ENCODE results near the gene PRDM12.

Gene PRDM12

DNA sequence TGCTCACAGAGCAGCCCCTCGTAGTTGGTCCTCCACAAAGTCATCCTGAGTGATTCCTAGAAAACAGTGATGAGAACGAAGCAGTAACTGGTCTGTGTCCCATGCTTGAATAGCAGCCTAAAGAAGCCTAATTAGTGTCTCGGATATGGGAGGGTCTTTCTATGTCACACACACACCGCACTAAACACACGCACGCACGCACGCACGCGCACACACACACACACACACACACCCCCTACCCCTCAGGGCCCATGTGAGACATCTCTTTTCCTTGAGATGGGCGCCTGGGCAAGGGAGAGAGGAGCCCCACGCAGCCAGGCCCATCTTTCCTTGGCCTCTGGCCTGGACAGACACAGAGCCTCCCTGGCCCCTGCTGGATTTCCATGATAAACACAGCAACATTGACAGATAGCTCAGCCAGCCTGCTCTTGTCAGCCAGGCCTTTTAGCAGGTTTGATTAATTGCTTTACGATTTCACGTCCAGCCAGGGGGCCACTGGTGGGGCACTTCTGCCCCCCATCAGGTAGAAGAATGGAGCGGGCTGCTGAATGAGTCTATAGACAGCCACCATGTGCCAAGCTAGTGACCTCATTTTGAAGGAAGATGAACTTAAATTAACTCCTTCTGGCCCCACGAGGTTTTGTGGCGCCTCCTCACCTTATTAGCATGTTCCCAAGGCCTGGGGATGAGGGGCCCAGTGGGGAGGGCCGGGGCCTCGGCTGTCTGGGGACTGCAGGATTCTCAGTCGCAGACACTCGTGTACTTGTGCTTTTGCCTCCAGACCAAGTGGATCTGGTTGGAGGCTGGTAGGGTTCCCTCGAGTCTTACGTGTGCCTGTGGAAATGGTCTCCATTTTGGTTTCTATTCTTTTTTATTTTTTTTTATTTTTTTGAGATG lies 36.2 kb upstream of the PRDM12 start:
- no peak for DNase-seq (ENCODE audit: low read depth)
- TF ChIP-seq, protein P1, sequence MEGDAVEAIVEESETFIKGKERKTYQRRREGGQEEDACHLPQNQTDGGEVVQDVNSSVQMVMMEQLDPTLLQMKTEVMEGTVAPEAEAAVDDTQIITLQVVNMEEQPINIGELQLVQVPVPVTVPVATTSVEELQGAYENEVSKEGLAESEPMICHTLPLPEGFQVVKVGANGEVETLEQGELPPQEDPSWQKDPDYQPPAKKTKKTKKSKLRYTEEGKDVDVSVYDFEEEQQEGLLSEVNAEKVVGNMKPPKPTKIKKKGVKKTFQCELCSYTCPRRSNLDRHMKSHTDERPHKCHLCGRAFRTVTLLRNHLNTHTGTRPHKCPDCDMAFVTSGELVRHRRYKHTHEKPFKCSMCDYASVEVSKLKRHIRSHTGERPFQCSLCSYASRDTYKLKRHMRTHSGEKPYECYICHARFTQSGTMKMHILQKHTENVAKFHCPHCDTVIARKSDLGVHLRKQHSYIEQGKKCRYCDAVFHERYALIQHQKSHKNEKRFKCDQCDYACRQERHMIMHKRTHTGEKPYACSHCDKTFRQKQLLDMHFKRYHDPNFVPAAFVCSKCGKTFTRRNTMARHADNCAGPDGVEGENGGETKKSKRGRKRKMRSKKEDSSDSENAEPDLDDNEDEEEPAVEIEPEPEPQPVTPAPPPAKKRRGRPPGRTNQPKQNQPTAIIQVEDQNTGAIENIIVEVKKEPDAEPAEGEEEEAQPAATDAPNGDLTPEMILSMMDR (IDR thresholded peaks at IDR 0.05; ENCODE audit: insufficient read depth, low read depth, low read length, missing control alignments) = no peak
- H3K4me3 ChIP-seq (ENCODE audit: low read depth, low read length) = no peak overlapping the region

DNA sequence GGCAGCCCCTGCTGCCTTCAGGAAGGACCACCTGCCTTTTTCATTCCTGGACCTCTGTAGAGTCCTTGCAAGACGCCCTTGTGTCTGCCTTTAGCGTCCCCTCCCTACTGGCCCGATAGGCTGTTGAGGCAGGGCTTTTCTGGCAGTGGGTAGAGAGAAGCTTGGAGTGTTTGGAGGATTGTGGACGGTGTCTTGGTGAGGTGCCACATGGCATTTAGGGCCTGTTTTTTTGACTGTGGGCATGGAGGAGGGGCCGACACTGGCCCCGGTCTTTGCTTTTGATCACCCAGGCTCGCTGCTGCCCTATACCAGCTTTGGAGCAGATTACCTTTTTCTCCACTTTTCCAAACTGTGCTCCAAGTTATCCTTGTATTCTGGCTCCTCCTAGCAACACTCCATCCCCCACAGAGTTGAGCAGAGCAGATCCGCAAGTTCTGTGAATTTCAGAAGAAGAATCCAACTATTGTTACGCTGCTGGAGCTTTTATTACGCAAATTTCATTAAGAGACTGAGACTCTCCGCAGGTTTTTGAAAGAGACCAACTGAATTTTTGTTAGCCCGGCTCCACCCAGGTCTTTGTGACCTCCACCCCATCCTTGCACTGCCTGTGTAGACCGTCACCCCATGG lies 34.8 kb upstream of the PRDM12 start:
- TF ChIP-seq, protein P1 (IDR thresholded peaks at IDR 0.05; ENCODE audit: insufficient read depth, low read depth, low read length, missing control alignments) = no peak
- DNase-seq (ENCODE audit: low read depth) = no peak
- H3K4me3 ChIP-seq (ENCODE audit: low read depth, low read length) = no peak overlapping the region

DNA sequence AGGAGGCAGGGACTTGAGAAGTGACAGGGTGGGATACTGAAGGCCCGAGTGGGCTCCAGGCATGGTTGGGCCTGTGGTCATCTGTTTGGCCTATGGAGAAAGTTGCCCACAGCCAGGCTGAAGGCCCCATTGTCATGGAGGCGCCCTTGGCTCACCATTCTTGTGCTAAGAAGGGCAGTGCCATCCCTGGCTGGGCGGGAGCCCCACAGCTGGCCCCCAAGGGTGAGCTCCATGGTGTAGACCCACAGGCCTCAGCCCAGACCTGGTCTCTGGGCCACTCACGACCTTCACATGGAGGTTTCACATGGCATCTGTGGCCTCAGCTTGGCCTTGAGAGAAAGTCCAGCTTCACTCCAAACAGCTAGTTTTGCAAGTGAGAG lies 34.3 kb upstream of the PRDM12 start:
- TF ChIP-seq, protein P1 (IDR thresholded peaks at IDR 0.05; ENCODE audit: insufficient read depth, low read depth, low read length, missing control alignments) = no peak
- no peak overlapping the region for H3K4me3 ChIP-seq (ENCODE audit: low read depth, low read length)
- DNase-seq (ENCODE audit: low read depth) = no peak

DNA sequence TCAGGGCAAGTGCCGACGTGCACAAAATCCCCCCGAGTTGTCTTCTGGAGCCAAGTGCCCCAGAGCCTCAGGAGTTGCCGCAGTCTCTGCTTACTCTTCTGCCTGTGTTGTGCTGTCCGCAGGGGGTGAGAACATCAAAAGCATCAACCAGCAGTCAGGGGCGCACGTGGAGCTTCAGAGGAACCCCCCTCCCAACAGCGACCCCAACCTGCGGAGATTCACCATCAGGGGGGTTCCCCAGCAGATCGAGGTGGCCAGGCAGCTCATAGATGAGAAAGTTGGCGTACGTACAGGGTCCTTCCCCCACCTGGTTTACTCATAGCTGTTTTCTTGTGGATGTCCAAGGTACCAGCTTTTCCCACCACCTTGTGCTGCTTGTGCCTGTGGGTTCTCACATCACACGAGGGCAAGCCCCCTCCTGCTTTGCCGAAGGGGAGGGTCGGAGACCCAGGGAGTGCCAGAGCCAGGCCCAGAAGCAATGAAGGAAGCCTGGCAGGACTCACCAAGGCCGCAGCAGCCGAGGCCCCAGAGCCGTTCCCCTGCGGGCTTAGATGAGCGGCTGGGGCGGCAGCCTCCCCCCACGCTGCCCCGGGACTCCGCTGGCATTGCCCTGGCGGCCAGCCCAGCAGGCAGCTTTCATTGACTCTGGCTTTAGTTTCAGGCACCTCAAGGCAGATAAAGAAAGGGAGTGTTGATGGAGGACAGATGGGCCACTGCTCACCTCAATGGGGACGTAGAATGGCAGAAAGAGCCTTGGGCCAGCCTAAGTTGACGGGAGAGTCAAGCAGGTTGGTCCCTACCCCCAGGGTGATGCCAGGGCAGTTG lies 33.7 kb upstream of the PRDM12 start:
- TF ChIP-seq, protein P1 (IDR thresholded peaks at IDR 0.05; ENCODE audit: insufficient read depth, low read depth, low read length, missing control alignments) = no peak
- no peak overlapping the region for H3K4me3 ChIP-seq (ENCODE audit: low read depth, low read length)
- DNase-seq (ENCODE audit: low read depth) = no peak

DNA sequence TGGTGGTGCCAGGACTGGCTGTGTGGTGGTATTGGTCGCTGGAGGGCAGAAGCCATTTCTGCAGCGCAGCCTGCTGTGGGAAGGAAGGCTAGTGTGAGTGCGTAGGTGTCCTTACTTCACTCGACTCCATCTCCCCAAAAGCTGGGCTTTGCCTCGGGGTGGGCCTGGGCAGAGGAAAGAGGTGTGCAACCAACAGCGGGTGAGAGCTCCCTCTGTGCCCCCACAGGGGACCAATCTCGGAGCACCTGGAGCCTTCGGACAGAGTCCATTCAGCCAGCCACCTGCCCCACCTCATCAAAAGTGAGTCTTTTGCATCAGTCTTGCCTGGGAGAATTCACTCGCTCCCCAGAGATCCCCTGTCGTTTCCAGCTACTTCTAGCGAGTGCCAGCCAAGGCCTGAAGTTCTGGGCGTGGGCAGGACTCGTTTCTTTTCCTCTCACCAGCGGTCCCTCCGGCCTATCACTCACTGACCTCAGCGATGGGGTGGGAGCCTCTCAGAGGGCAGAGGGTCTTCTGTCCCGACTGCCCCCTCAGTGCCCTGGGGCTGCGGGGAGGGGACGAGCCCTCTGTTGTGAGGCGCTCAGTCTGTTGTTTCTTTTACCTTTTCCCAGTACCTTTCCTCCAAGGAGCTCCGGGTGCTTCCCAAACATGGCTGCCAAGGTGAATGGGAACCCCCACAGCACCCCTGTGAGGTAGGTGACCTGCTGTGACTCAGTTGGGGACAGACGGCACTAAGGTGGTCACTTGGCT lies 32.9 kb upstream of the PRDM12 start:
- H3K4me3 ChIP-seq (ENCODE audit: low read depth, low read length) = no peak overlapping the region
- TF ChIP-seq, protein P1 (IDR thresholded peaks at IDR 0.05; ENCODE audit: insufficient read depth, low read depth, low read length, missing control alignments) = no peak
- DNase-seq (ENCODE audit: low read depth) = no peak

DNA sequence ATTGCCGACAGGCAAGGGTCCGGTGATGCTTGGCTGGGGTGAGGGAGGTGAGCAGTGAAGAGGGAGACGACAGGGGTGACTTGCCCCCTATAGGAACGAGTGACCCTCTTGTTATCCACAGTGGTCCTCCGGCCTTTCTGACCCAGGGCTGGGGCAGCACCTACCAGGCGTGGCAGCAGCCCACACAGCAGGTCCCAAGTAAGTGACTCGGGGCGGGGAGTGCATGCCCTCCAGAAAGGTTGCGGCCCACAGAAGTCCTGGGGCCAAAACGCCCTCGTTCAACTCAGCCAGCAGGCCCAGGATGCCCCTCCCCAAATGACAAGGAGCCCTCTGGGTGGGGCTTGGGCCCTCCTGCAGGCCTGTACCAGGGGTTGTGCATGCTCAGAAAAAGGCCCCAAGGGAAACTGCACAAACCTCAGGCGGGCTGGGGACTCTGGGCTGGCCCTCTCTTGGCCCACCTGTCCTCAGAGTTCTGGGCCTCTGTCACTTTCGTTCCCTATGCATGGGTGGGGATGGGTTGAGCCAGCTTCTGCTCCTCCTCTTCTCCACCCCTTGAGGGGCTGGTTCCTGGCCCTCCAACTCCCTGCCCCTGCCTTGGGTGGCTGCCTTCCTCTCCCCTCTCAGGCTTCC lies 32.2 kb upstream of the PRDM12 start:
- DNase-seq (ENCODE audit: low read depth) = no peak
- TF ChIP-seq, protein P1 (IDR thresholded peaks at IDR 0.05; ENCODE audit: insufficient read depth, low read depth, low read length, missing control alignments) = no peak
- H3K4me3 ChIP-seq (ENCODE audit: low read depth, low read length) = no peak overlapping the region

All from GM12865 (cell line).